PC-3 (cell line): ENCODE data around the gene DNLZ. TPM values are rescaled to one million over a fixed set of nuclear protein-coding genes. Genes with fewer than 3 reads are reported as not detected.
A peak's percentile ranks its signal among the peaks of the same experiment; 100 is the strongest.

Source experiments
- ATAC-seq: fragments of 200-7000 bp; cut with Tn5 transposase; 2 replicates; pipeline ENCODE4 v1.9.1; 2020; ENCODE audit warnings: mild to moderate bottlenecking, moderate library complexity
- BruUV-seq: library from RNA; stranded (reverse); fragments of 400-500 nt; replicated peaks from 2 replicates; lab custom pipeline; 2021; lab: Mats Ljungman, UMichigan
- CTCF ChIA-PET: fragments of 300-600 bp; sonication (Branson Sonifier 250); formaldehyde crosslinking; loops from one replicate; lab custom pipeline; 2022; ENCODE audit warnings: antibody characterized with exemption; lab: Charles Lee
- POLR2A ChIA-PET: fragments of 300-600 bp; sonication (Branson Sonifier 250); formaldehyde crosslinking; loops from one replicate; lab custom pipeline; 2022; ENCODE audit warnings: antibody characterized with exemption; ENCODE audit not compliant: unreplicated experiment; lab: Charles Lee
- DNase-seq: peaks from one replicate; pipeline ENCODE4 v3.0.0-alpha.2; 2015
- H2AFZ ChIP-seq: fragments of 300-600 bp; sonication (generic); 2 replicates; pipeline ENCODE4 v1.6.0; 2016; ENCODE audit warnings: antibody characterized with exemption, low read length
- H3F3A ChIP-seq: fragments of 300-600 bp; sonication (generic); one replicate; pipeline ENCODE4 v1.6.0; 2017; ENCODE audit warnings: antibody characterized with exemption, low read length, control low read depth, mild to moderate bottlenecking; ENCODE audit not compliant: unreplicated experiment
- H3K27ac ChIP-seq: fragments of 300-600 bp; sonication (generic); 2 replicates; pipeline ENCODE4 v1.5.1; 2016; ENCODE audit warnings: mild to moderate bottlenecking, low read length
- H3K27me3 ChIP-seq: fragments of 300-600 bp; sonication (generic); 2 replicates; pipeline ENCODE4 v1.6.1; 2016; ENCODE audit warnings: low read length, mixed read lengths
- H3K36me3 ChIP-seq: fragments of 300-600 bp; sonication (generic); 2 replicates; pipeline ENCODE4 v1.6.1; 2016; ENCODE audit warnings: low read depth, mixed run types, low read length, mixed read lengths
- H3K4me1 ChIP-seq: fragments of 300-600 bp; sonication (generic); 2 replicates; pipeline ENCODE4 v1.5.1; 2016; ENCODE audit warnings: low read length; ENCODE audit not compliant: insufficient read depth
- H3K4me2 ChIP-seq: fragments of 300-600 bp; sonication (generic); 2 replicates; pipeline ENCODE4 v1.6.0; 2016; ENCODE audit warnings: low read length
- H3K4me3 ChIP-seq: fragments of 300-600 bp; sonication (generic); 2 replicates; pipeline ENCODE4 v1.5.1; 2016; ENCODE audit warnings: mild to moderate bottlenecking, low read length, mixed read lengths
- H3K79me2 ChIP-seq: fragments of 300-600 bp; sonication (generic); 2 replicates; pipeline ENCODE4 v1.6.1; 2017; ENCODE audit warnings: low read length, mixed read lengths
- H3K9ac ChIP-seq: fragments of 300-600 bp; sonication (generic); 2 replicates; pipeline ENCODE4 v1.6.0; 2016; ENCODE audit warnings: mild to moderate bottlenecking, low read length
- H3K9me2 ChIP-seq: fragments of 300-600 bp; sonication (generic); replicated peaks from 2 replicates; pipeline ENCODE4 v1.6.1; 2016; ENCODE audit warnings: mixed run types, low read length, mixed read lengths
- H3K9me3 ChIP-seq: fragments of 300-600 bp; sonication (generic); 2 replicates; pipeline ENCODE4 v1.6.1; 2016; ENCODE audit warnings: low read length, mixed read lengths
- H4K20me1 ChIP-seq: fragments of 300-600 bp; sonication (generic); 2 replicates; pipeline ENCODE4 v1.6.1; 2016; ENCODE audit warnings: low read length, mixed read lengths
- EZH2 ChIP-seq: fragments of 300-600 bp; sonication (generic); IDR thresholded peaks from one replicate; pipeline ENCODE4 v1.6.1; 2017; ENCODE audit warnings: antibody characterized with exemption, mild to moderate bottlenecking, low read length; ENCODE audit not compliant: unreplicated experiment
- EZH2phosphoT487 ChIP-seq: fragments of 300-600 bp; sonication (generic); IDR thresholded peaks from 2 replicates; pipeline ENCODE4 v1.6.1; 2018; ENCODE audit warnings: mild to moderate bottlenecking, antibody characterized with exemption, low read length, borderline replicate concordance
- intact Hi-C: fragments of 100-400 bp; cut with micrococcal nuclease; formaldehyde crosslinking; loops from 2 replicates; pipeline ENCODE4 v1.9.0; 2023
- total RNA-seq: library from RNA; depleted of rRNA; stranded (reverse); fragments of >200 nt; gene quantifications from 2 replicates; pipeline ENCODE4 v1.2.3, GENCODE V29; 2014
- TF ChIP-seq, protein P1 (sequence below): fragments of 300-600 bp; sonication (generic); conservative IDR thresholded peaks from 2 replicates; pipeline ENCODE4 v1.5.1; 2017; ENCODE audit warnings: antibody characterized with exemption, low read depth, mild to moderate bottlenecking, low read length

Gene DNLZ
- total RNA-seq, 1 experiment from 2014 or later: 51.4 TPM

DNA sequence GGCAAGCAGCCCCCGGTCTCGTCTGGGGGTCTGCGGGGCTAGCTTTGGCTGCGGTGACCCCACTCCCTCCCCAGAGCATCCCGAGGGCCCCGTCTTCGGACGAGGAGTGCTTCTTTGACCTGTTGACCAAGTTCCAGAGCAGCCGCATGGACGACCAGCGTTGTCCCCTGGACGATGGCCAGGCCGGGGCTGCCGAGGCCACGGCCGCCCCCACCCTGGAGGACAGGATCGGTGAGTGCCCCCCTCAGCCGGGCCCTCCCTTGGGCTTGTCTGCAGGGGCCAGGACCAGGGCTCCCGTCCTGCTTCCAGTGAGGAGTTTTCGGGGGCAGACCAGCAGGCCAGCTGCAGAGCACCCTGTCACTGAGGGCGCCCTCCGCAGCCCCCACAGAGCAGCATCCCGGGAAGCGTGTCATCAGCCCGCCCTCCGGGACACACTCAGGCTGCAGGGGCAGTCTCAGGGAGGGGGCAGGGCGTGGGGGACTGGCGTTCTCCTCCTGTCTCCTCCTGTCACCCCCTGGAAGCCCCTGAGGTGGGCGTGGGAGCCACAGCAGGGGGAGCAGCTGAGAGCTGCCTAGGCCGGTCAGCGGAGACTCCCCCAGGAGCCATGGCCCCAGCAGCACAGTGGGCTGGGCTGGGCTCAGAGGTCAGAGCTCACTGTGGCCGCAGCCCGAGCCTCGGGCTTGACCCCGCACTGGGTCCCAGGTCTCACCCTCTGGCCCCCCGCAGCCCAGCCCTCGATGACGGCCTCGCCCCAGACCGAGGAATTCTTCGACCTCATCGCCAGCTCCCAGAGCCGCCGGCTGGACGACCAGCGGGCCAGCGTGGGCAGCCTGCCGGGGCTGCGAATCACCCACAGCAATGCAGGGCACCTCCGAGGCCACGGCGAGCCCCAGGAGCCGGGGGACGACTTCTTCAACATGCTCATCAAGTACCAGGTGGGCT, 7.7 kb downstream of the DNLZ start:
- Histone ChIP-seq H3K9me2 (no peaks in the 10 kb centered on the region), H3K4me3 (no peak overlapping the region), H3K9me3 (no peaks in the 10 kb centered on the region), H2AFZ (no peak overlapping the region), H3K9ac (no peak overlapping the region), H3K4me2 (no peak overlapping the region), H3F3A (no peaks in the 10 kb centered on the region), H3K4me1 (peaks cover 6% of the 10 kb centered on the region; the same call in 1 of the 2 replicates), H3K27ac (no peak overlapping the region), H3K27me3 (no peaks in the 10 kb centered on the region), H3K36me3 (no peaks in the 10 kb centered on the region), H3K79me2 (no peaks in the 10 kb centered on the region), H4K20me1 (no peaks in the 10 kb centered on the region)
- BruUV-seq: no TSS peak
- DNase-seq (no peak), ATAC-seq (no peak)
- TF ChIP-seq EZH2 (no peak), EZH2phosphoT487 (no peak)
- TF ChIP-seq, protein P1, sequence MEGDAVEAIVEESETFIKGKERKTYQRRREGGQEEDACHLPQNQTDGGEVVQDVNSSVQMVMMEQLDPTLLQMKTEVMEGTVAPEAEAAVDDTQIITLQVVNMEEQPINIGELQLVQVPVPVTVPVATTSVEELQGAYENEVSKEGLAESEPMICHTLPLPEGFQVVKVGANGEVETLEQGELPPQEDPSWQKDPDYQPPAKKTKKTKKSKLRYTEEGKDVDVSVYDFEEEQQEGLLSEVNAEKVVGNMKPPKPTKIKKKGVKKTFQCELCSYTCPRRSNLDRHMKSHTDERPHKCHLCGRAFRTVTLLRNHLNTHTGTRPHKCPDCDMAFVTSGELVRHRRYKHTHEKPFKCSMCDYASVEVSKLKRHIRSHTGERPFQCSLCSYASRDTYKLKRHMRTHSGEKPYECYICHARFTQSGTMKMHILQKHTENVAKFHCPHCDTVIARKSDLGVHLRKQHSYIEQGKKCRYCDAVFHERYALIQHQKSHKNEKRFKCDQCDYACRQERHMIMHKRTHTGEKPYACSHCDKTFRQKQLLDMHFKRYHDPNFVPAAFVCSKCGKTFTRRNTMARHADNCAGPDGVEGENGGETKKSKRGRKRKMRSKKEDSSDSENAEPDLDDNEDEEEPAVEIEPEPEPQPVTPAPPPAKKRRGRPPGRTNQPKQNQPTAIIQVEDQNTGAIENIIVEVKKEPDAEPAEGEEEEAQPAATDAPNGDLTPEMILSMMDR: no peak
- intact Hi-C loops: no loop called here
- ChIA-PET POLR2A (no interaction called here), CTCF (no interaction called here)

DNA sequence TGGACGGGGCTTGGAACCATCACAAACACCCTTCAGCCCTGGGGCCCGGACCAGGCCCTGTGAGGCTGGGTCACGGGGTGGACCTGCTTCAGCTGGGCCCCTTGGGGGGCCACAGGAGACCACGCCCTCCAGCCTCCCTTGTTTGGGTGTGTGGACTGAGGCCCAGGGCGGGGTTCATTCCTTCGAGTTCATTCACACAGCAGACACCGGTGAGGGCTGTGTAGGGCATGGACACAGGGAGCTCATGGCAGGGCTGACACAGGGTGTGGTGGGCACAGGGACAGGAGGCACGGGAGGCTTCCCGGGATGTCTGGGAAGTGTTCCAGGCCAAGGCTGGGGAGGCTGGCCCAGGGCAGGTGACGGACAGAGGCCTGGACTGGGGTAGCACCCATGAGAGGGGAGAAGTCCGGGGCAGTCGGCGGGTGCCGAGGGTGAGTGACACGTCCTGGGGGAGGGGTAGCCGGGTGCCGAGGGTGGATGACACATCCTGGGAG, 8.9 kb downstream of the DNLZ start:
- H3K9ac ChIP-seq: no peak overlapping the region

More for the DNA sequence above, 8.9 kb downstream of the DNLZ start:
- no peaks in the 10 kb centered on the region for H4K20me1 ChIP-seq
- DNase-seq (peak; percentile 42), ATAC-seq (peak; percentile 74)
- no peaks in the 10 kb centered on the region for H3K27me3 ChIP-seq
- H3K4me3 ChIP-seq: no peak overlapping the region
- peaks cover 6% of the 10 kb centered on the region; the same call in 1 of the 2 replicates for H3K4me1 ChIP-seq
- no peaks in the 10 kb centered on the region for H3K79me2 ChIP-seq
- POLR2A ChIA-PET: interaction anchor here (0.6 to 1.0 kb wide), 2 partner anchors 8 to 257 kb away, joined by 3 to 6 read pairs; no protein-coding TSS in a partner anchor
- no peaks in the 10 kb centered on the region for H3F3A ChIP-seq
- no peak overlapping the region for H3K27ac ChIP-seq
- H3K9me2 ChIP-seq: no peaks in the 10 kb centered on the region
- BruUV-seq: no TSS peak
- H3K4me2 ChIP-seq: peak overlapping the region; percentile 22
- TF ChIP-seq EZH2phosphoT487: no peak
- TF ChIP-seq, protein P1: no peak
- TF ChIP-seq EZH2: no peak
- no peaks in the 10 kb centered on the region for H3K9me3 ChIP-seq
- no peak overlapping the region for H2AFZ ChIP-seq
- no peaks in the 10 kb centered on the region for H3K36me3 ChIP-seq
- intact Hi-C loops: no loop called here
- CTCF ChIA-PET: no interaction called here
